Mesothelial cell of epicardium (in vitro differentiated cells): ENCODE data around the gene SCRN3. TPM values are rescaled to one million over a fixed set of nuclear protein-coding genes. Genes with fewer than 3 reads are reported as not detected.

Experiments used
- DNase-seq, 2 experiments: peaks; one replicate each; pipeline ENCODE4 v3.0.0; 2021; ENCODE audit warnings: low spot score in 2 of 2; ENCODE audit not compliant: unreplicated experiment in 2 of 2
- H3K27ac Mint-ChIP-seq: 2 replicates; pipeline ENCODE4 v1.8.0; 2021; ENCODE audit warnings: mixed read lengths
- H3K27me3 Mint-ChIP-seq: 2 replicates; pipeline ENCODE4 v1.8.0; 2021; ENCODE audit warnings: low read depth, mixed read lengths
- H3K36me3 Mint-ChIP-seq: 2 replicates; pipeline ENCODE4 v1.8.0; 2021; ENCODE audit warnings: mixed read lengths
- H3K4me1 Mint-ChIP-seq: 2 replicates; pipeline ENCODE4 v1.8.0; 2021; ENCODE audit warnings: mixed read lengths
- H3K4me3 Mint-ChIP-seq: 2 replicates; pipeline ENCODE4 v1.8.0; 2021; ENCODE audit warnings: mild to moderate bottlenecking, moderate library complexity, mixed read lengths
- H3K9me3 Mint-ChIP-seq: 2 replicates; pipeline ENCODE4 v1.8.0; 2021; ENCODE audit warnings: mixed read lengths
- CTCF ChIP-seq: fragments of 200-600 bp; sonication (generic); IDR thresholded peaks from one replicate; pipeline ENCODE4 v1.5.0; 2021; ENCODE audit warnings: antibody characterized with exemption; ENCODE audit not compliant: unreplicated experiment
- total RNA-seq: library from RNA; stranded (reverse); gene quantifications from 3 replicates; pipeline ENCODE4 v1.2.1, GENCODE V29; 2021

SCRN3 gene
- total RNA-seq, 1 donor from 2014 or later = 26.5 TPM

- Mint-ChIP-seq H3K27ac (no peak overlapping the region), H3K27me3 (no peaks in the 10 kb centered on the region), H3K36me3 (peaks cover 1% of the 10 kb centered on the region), H3K9me3 (no peaks in the 10 kb centered on the region), H3K4me1 (no peaks in the 10 kb centered on the region), H3K4me3 (no peak overlapping the region)
- no peak for DNase-seq
- TF ChIP-seq CTCF = no peak
Measured at GRCh38 chr2:174461221-174461620, 65.7 kb downstream of the SCRN3 start.

GRCh38 chr2:174465327-174465726, 69.8 kb downstream of the SCRN3 start:
- no peak for TF ChIP-seq CTCF
- Mint-ChIP-seq H3K27ac (no peak overlapping the region), H3K9me3 (no peaks in the 10 kb centered on the region), H3K27me3 (no peaks in the 10 kb centered on the region), H3K36me3 (no peaks in the 10 kb centered on the region), H3K4me3 (no peak overlapping the region), H3K4me1 (no peaks in the 10 kb centered on the region)
- no peak for DNase-seq

GRCh38 chr2:174473796-174474195, 78.3 kb downstream of the SCRN3 start:
- H3K4me1 Mint-ChIP-seq = no peaks in the 10 kb centered on the region
- TF ChIP-seq CTCF = no peak
- H3K27me3 Mint-ChIP-seq = no peaks in the 10 kb centered on the region
- H3K9me3 Mint-ChIP-seq = no peaks in the 10 kb centered on the region
- peaks cover 2% of the 10 kb centered on the region for H3K36me3 Mint-ChIP-seq
- no peak for DNase-seq
- no peak overlapping the region for H3K4me3 Mint-ChIP-seq
- no peak overlapping the region for H3K27ac Mint-ChIP-seq

- Mint-ChIP-seq H3K9me3 (no peaks in the 10 kb centered on the region), H3K27me3 (no peaks in the 10 kb centered on the region), H3K4me1 (no peaks in the 10 kb centered on the region)
Measured at GRCh38 chr2:174477759-174478158, 82.2 kb downstream of the SCRN3 start.

More at GRCh38 chr2:174477759-174478158, 82.2 kb downstream of the SCRN3 start:
- H3K4me3 Mint-ChIP-seq = no peak overlapping the region
- no peak for DNase-seq
- H3K36me3 Mint-ChIP-seq = peaks cover 5% of the 10 kb centered on the region
- H3K27ac Mint-ChIP-seq = no peak overlapping the region
- TF ChIP-seq CTCF = no peak

Other genes starting within 250 kb of the SCRN3 start
- 83.9 to 94.2 TPM (median 87.3 TPM) in 3 replicates for gene OLA1, start 147.2 kb upstream of the SCRN3 start, total RNA-seq
- 1.1 to 1.4 TPM (median 1.3 TPM) in 3 replicates for gene SP9, start 60.8 kb upstream of the SCRN3 start, total RNA-seq
- 4.4 to 7.2 TPM (median 4.6 TPM) in 3 replicates for gene GPR155, start 91.3 kb downstream of the SCRN3 start, total RNA-seq
- gene WIPF1, start 202.1 kb downstream of the SCRN3 start, total RNA-seq = 19.0 to 21.1 TPM (median 20.6 TPM) in 3 replicates